IgD-negative memory B cell (primary cell): ENCODE results near the gene COX10. TPM values are rescaled to one million over a fixed set of nuclear protein-coding genes. Genes with fewer than 3 reads are reported as not detected.
A peak's percentile ranks its signal among the peaks of the same experiment; 100 is the strongest.
"Not testable (repeated sequence)": the region's sequence is repeated elsewhere in the genome, so short reads cannot be mapped to it uniquely, and the experiment has no call there.

ENCODE experiments used
- H3K27ac Mint-ChIP-seq, 3 donors: one replicate each; pipeline ENCODE4 v1.8.0; 2020 to 2022; ENCODE audit warnings: mild to moderate bottlenecking in 3 of 3, mixed read lengths in 3 of 3, moderate library complexity in 1 of 3
- H3K27me3 Mint-ChIP-seq: one replicate; pipeline ENCODE4 v1.8.0; 2021; ENCODE audit warnings: mixed read lengths
- H3K36me3 Mint-ChIP-seq: one replicate; pipeline ENCODE4 v1.8.0; 2020; ENCODE audit warnings: mild to moderate bottlenecking, mixed read lengths
- H3K4me1 Mint-ChIP-seq, 3 donors: one replicate each; pipeline ENCODE4 v1.8.0; 2020 to 2022; ENCODE audit warnings: mixed read lengths in 3 of 3, mild to moderate bottlenecking in 1 of 3
- H3K4me3 Mint-ChIP-seq, 4 donors: one replicate each; pipeline ENCODE4 v1.8.0; 2020 to 2022; ENCODE audit warnings: mild to moderate bottlenecking in 4 of 4, mixed read lengths in 4 of 4, moderate library complexity in 3 of 4
- H3K9me3 Mint-ChIP-seq, 3 donors: one replicate each; pipeline ENCODE4 v1.8.0; 2020 to 2021; ENCODE audit warnings: mixed read lengths in 3 of 3, mild to moderate bottlenecking in 1 of 3
- polyA plus RNA-seq: library from polyadenylated mRNA; unstranded; fragments of 300-500 nt; fragmentation: Illumina TruSeq; gene quantifications from one replicate; pipeline ENCODE4 v1.2.3, GENCODE V29; 2021

COX10 gene
- polyA plus RNA-seq, 1 donor from 2014 or later = 20.2 TPM

GRCh38 chr17:14158707-14159106, 89.4 kb downstream of the COX10 start:
- Mint-ChIP-seq H3K27me3 (no peaks in the 10 kb centered on the region), H3K27ac (no peak overlapping the region), H3K4me3 (no peak overlapping the region), H3K36me3 (peaks cover 17% of the 10 kb centered on the region), H3K9me3 (peaks cover 0 to 1% (median 0%) of the 10 kb centered on the region in 3 donors), H3K4me1 (peaks cover 4% of the 10 kb centered on the region in 3 donors)

GRCh38 chr17:14161419-14161818, 92.1 kb downstream of the COX10 start:
- Mint-ChIP-seq H3K4me1 (peaks cover 0 to 2% (median 0%) of the 10 kb centered on the region in 3 donors), H3K9me3 (peaks cover 0 to 1% (median 0%) of the 10 kb centered on the region in 3 donors), H3K27me3 (no peaks in the 10 kb centered on the region), H3K36me3 (peaks cover 17% of the 10 kb centered on the region), H3K27ac (no peak overlapping the region), H3K4me3 (no peak overlapping the region)

DNA sequence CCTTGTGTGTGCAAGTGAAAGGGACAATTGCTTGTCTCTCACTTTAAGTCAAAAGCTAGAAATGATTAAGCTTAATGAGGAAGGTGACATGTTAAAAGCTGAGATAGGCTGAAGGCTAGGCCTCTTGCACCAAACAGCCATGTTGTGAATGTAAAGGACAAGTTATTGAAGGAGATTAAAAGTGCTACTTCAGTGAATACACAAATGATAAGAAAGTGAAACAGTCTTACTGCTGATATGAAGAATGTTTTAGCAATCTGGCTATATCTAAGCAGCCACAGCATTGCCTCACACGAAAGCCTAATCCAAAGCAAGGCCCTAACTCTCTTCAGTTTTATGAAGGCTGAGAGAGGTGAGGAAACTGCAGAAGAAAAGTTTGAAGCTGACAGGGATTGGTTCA, 96.3 kb downstream of the COX10 start:
- Mint-ChIP-seq H3K36me3 (peaks cover 30% of the 10 kb centered on the region), H3K27ac (no peak overlapping the region), H3K27me3 (no peaks in the 10 kb centered on the region), H3K4me3 (no peak overlapping the region), H3K4me1 (no peaks in the 10 kb centered on the region), H3K9me3 (peaks cover 7 to 12% (median 8%) of the 10 kb centered on the region in 3 donors)

DNA sequence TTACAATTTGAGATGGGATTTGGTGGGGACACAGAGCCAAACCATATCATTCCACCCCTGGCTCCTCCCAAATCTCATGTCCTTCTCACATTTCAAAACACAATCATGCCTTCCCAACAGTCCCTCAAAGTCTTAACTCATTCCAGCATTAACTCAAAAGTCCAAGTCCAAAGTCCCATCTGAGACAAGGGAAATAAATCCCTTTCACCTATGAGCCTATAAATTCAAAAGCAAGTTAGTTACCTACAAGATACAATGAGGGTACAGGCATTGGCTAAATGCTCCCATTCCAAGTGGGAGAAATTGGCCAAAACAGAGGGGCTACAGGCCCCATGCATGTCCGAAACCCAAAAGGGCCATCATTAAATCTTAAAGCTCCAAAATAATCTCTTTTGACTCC, 98.5 kb downstream of the COX10 start:
- H3K36me3 Mint-ChIP-seq = peaks cover 24% of the 10 kb centered on the region
- peaks cover 7 to 12% (median 8%) of the 10 kb centered on the region in 3 donors for H3K9me3 Mint-ChIP-seq
- H3K27ac Mint-ChIP-seq, H3K4me1 Mint-ChIP-seq, H3K4me3 Mint-ChIP-seq, H3K27me3 Mint-ChIP-seq: not testable (repeated sequence)

GRCh38 chr17:14168582-14168981, 99.3 kb downstream of the COX10 start:
- H3K36me3 Mint-ChIP-seq = peaks cover 24% of the 10 kb centered on the region
- no peak overlapping the region for H3K27ac Mint-ChIP-seq
- H3K4me3 Mint-ChIP-seq = peak overlapping the region in 2 of 4 donors; percentile 9 to 60
- H3K9me3 Mint-ChIP-seq = peaks cover 7 to 12% (median 7%) of the 10 kb centered on the region in 3 donors
- no peaks in the 10 kb centered on the region for H3K27me3 Mint-ChIP-seq
- H3K4me1 Mint-ChIP-seq = no peaks in the 10 kb centered on the region

GRCh38 chr17:14169287-14169686, 100.0 kb downstream of the COX10 start:
- peaks cover 21% of the 10 kb centered on the region for H3K36me3 Mint-ChIP-seq
- H3K27ac Mint-ChIP-seq = no peak overlapping the region
- H3K4me1 Mint-ChIP-seq = no peaks in the 10 kb centered on the region
- H3K27me3 Mint-ChIP-seq = no peaks in the 10 kb centered on the region
- peak overlapping the region in 2 of 4 donors; percentile 9 to 60 for H3K4me3 Mint-ChIP-seq
- H3K9me3 Mint-ChIP-seq = peaks cover 7 to 12% (median 7%) of the 10 kb centered on the region in 3 donors

GRCh38 chr17:14169901-14170300, 100.6 kb downstream of the COX10 start:
- Mint-ChIP-seq H3K9me3 (peaks cover 7 to 12% (median 7%) of the 10 kb centered on the region in 3 donors), H3K36me3 (peaks cover 21% of the 10 kb centered on the region), H3K27ac (no peak overlapping the region), H3K4me3 (no peak overlapping the region), H3K27me3 (no peaks in the 10 kb centered on the region), H3K4me1 (no peaks in the 10 kb centered on the region)

GRCh38 chr17:14176989-14177388, 107.7 kb downstream of the COX10 start:
- H3K36me3 Mint-ChIP-seq, H3K4me3 Mint-ChIP-seq, H3K27ac Mint-ChIP-seq, H3K27me3 Mint-ChIP-seq, H3K4me1 Mint-ChIP-seq, H3K9me3 Mint-ChIP-seq: not testable (repeated sequence)

GRCh38 chr17:14177801-14178200, 108.5 kb downstream of the COX10 start:
- not testable (repeated sequence) for H3K36me3 Mint-ChIP-seq

DNA sequence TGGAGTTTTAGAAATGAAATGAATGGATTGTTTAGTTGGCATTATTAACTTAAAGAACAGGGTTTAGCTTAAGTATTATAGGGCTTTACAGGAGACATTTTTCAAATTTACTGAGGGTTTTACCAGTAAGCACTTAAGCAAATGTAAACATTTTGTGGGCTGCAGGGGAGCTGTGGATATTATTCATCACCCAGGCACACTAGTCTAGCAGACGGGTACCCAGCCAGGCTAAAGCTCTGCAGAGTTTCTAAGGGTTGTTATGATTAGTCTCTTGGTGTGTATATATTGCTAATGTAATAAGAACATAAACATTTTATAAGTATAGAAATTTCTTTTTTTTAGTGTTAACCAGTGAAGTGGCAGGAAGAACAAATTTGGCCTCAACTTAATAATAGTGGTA, 110.6 kb downstream of the COX10 start:
- H3K27me3 Mint-ChIP-seq, H3K4me3 Mint-ChIP-seq, H3K4me1 Mint-ChIP-seq, H3K9me3 Mint-ChIP-seq, H3K36me3 Mint-ChIP-seq, H3K27ac Mint-ChIP-seq: not testable (repeated sequence)

More at GRCh38 chr17:14177801-14178200, 108.5 kb downstream of the COX10 start:
- H3K27ac Mint-ChIP-seq, H3K4me3 Mint-ChIP-seq, H3K4me1 Mint-ChIP-seq, H3K9me3 Mint-ChIP-seq, H3K27me3 Mint-ChIP-seq: not testable (repeated sequence)

GRCh38 chr17:14182084-14182483, 112.8 kb downstream of the COX10 start:
- peaks cover 10% of the 10 kb centered on the region for H3K36me3 Mint-ChIP-seq

DNA sequence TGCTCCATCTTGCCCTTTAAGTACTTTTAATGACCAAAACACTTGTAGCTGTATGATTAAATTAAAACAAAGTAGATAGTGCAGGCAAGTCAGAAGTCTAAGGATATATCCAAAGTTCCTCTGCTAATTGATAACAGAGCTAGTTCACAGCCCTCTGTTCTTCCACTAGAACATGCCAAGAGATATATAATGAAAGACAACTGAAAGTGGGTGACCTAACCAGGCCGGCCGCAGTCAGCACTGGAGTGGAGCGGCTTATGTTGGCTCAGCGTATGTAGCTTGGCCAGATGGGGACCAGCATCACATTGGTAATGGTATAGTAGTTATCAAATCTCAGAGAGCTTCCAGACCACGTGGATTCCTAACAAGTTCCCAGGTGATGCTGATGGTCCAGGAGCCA, 115.2 kb downstream of the COX10 start:
- not testable (repeated sequence) for H3K9me3 Mint-ChIP-seq, H3K4me1 Mint-ChIP-seq, H3K27ac Mint-ChIP-seq, H3K27me3 Mint-ChIP-seq, H3K4me3 Mint-ChIP-seq, H3K36me3 Mint-ChIP-seq

More at GRCh38 chr17:14182084-14182483, 112.8 kb downstream of the COX10 start:
- H3K27ac Mint-ChIP-seq, H3K9me3 Mint-ChIP-seq, H3K27me3 Mint-ChIP-seq, H3K4me3 Mint-ChIP-seq, H3K4me1 Mint-ChIP-seq: not testable (repeated sequence)

DNA sequence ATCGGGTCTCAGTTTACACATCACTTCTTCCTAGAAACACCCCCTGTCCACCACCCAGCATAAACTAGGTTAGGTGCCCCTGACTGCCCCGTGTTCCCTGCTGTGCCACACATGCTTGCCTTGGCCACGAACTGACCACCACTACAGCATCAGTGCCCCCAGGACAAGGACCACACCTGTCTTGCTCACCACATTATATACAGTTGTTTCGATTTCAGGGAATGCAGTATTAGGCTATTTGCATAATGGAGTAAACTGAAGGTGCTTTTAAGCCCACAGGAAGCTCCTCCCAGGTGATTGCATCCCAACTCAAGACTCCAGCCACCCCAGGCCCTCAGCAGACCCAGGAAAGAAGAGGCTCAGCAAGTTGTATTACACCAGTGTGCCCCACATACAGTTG, 117.1 kb downstream of the COX10 start:
- peak overlapping the region in 1 of 4 donors; percentile 58 for H3K4me3 Mint-ChIP-seq
- H3K27me3 Mint-ChIP-seq, H3K9me3 Mint-ChIP-seq, H3K27ac Mint-ChIP-seq: not testable (repeated sequence)
- H3K36me3 Mint-ChIP-seq = peaks cover 16% of the 10 kb centered on the region
- peaks cover 1 to 10% (median 7%) of the 10 kb centered on the region in 3 donors for H3K4me1 Mint-ChIP-seq

- H3K4me3 Mint-ChIP-seq, H3K9me3 Mint-ChIP-seq: not testable (repeated sequence)
- H3K4me1 Mint-ChIP-seq = peaks cover 8 to 16% (median 13%) of the 10 kb centered on the region in 3 donors
These were observed 121.5 kb downstream of the COX10 start for GRCh38 chr17:14190774-14191173.

DNA sequence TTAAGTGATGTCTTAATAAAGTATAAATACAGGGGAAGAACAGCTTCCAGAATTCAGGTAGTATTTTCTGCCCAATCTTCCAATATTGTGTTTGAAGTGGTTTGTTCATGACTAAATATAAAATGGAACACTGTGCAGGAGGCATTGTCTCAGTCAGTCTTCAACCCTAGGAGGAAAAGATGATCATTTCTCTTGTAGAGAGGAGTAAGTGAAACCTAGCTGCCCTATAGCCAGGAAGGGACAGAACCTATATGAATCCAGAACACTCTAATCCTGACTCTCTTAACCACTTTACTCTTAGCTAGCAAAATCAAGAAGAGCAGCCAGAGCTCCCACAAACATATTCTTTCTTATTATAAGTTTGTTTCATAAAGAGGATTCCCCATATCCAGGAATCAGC, 122.2 kb downstream of the COX10 start:
- Mint-ChIP-seq H3K36me3 (peaks cover 11% of the 10 kb centered on the region), H3K4me1 (peaks cover 13 to 16% (median 13%) of the 10 kb centered on the region in 3 donors)
- H3K27me3 Mint-ChIP-seq, H3K9me3 Mint-ChIP-seq, H3K27ac Mint-ChIP-seq, H3K4me3 Mint-ChIP-seq: not testable (repeated sequence)

More at GRCh38 chr17:14190774-14191173, 121.5 kb downstream of the COX10 start:
- not testable (repeated sequence) for H3K27me3 Mint-ChIP-seq, H3K27ac Mint-ChIP-seq
- peaks cover 13% of the 10 kb centered on the region for H3K36me3 Mint-ChIP-seq

GRCh38 chr17:14192039-14192438, 122.7 kb downstream of the COX10 start:
- not testable (repeated sequence) for H3K27ac Mint-ChIP-seq, H3K9me3 Mint-ChIP-seq
- H3K4me3 Mint-ChIP-seq = peak overlapping the region in 2 of 4 donors; percentile 3 to 63
- peaks cover 14 to 16% (median 16%) of the 10 kb centered on the region in 3 donors for H3K4me1 Mint-ChIP-seq
- peaks cover 10% of the 10 kb centered on the region for H3K27me3 Mint-ChIP-seq
- peaks cover 15% of the 10 kb centered on the region for H3K36me3 Mint-ChIP-seq
